Measurements from ENCODE around the gene WWOX.

Gene WWOX

DNA sequence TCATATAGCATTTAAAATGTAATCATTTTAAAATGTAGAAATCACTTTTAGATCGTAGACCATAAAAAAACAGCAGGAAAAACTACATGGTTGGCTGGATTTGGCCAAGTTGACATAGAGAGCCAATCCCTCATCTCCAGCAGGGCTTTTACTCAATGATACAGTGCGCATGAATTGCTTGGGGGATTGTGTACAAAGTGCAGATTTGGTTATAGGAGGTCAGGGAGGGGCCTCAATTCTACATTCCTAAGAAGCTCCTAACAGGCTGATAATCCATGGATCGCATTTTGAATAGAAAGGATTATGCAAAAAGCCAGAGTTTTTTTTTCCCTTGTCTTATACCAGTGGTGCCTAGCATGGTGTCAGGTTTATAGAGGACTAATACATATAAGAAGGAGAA lies 1056.0 kb downstream of the WWOX start:
- no peak for TF ChIP-seq GATA1 (IDR thresholded peaks at IDR 0.05; ENCODE audit: low read depth, low read length)
- no peak for TF ChIP-seq POLR2A (IDR thresholded peaks at IDR 0.05; ENCODE audit: low read length)

DNA sequence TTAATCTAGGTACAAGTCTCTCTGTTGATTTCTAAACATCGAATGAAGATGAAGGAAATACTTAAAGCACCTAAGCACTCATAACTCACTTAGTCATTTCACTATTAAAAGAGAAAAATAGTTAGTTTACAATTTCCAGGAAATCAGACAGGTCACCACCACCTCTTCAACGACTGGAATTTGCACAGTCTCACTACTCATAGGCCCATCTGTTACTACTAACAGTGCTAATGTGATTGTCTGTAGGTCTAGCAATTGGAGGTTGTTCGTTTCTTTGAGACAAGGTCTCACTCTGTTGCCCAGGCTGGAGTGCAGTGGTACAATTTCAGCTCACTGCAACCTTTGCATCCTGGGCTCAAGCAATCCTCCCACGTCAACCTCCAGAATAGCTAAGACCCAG lies 1056.5 kb downstream of the WWOX start:
- TF ChIP-seq GATA1 (IDR thresholded peaks at IDR 0.05; ENCODE audit: low read depth, low read length) (no peak), POLR2A (IDR thresholded peaks at IDR 0.05; ENCODE audit: low read length) (no peak)
- DNase-seq, result no peak

More for the DNA sequence above, 1056.0 kb downstream of the WWOX start:
- DNase-seq, result no peak

DNA sequence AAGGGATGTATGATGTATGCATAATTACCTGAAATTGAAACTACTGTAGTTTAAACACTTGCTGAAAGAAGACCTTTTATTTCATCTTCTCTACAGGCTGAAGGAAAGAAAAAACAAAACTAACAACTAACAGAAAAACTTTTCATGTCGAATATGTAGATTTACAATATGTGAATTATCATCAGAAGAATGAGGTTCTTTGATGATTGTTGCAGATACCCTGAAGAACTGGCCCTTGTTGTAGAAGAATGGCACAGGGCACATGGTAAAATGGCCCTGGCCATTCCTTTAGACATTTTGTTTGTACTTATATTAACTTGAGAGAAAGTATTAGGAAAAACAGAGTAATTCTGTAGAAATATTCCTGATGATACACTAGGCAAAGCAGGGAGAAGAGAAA lies 1057.3 kb downstream of the WWOX start:
- TF ChIP-seq POLR2A (IDR thresholded peaks at IDR 0.05; ENCODE audit: low read length) (no peak), GATA1 (IDR thresholded peaks at IDR 0.05; ENCODE audit: low read depth, low read length) (no peak)
- DNase-seq, result no peak

DNA sequence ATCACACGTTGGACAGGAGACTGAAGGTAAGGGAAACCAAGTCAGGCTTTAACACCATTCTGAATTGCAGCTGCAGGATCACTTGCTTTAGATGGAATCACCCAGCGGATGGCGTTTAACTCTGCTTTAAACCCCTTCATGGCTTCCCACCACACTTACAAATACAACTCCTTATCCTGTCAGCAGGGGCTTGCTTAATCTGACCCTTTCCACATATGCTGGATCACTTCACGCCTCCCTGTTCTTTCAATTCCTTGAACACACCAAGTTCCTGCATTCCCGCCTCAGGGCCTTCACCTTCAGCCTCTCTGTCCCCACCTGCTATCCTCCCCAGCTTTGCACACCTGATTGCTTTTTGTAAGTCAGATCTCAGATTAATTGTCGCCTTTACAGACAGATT lies 1058.9 kb downstream of the WWOX start:
- TF ChIP-seq POLR2A (IDR thresholded peaks at IDR 0.05; ENCODE audit: low read length), result no peak
- TF ChIP-seq GATA1 (IDR thresholded peaks at IDR 0.05; ENCODE audit: low read depth, low read length), result no peak
- DNase-seq, result no peak

DNA sequence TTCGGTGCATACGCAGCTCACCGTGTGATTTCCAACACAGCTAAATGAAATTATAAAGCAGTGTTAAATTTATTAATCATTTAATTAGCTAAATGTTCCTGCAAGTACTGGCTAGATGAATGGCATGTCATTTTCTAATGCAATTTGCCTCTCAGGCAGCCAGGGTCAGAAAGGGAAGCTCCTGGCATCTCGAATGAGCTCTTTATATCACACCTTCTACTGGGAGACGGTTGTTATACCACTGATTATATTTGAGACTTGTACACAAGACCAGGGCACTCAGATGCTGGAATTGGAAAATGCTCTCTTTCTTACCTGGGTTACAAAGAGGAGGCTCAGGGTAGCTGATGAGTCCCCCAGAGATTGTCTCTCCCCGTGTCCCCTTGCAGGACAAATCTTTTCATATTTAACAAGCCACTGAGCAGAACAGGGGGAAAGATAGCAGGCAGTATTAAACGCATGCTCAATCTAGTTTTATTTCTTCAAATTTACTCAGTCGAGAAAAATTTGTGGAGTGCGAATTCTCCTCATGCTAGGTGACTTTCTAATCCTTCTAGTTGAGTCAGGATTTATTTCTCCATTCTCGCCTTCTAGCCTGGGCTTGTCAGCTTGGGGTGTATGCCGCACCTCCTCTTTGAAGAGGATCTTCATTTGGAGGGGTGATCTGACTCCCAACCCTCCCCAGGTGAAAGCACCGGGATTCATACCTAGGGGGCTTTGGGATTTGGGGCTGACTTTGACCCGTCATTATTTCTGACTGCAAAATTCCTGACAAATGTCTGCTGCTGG lies 1060.0 kb downstream of the WWOX start:
- TF ChIP-seq POLR2A (IDR thresholded peaks at IDR 0.05; ENCODE audit: low read length) (no peak), GATA1 (IDR thresholded peaks at IDR 0.05; ENCODE audit: low read depth, low read length) (no peak)
- no peak for DNase-seq

DNA sequence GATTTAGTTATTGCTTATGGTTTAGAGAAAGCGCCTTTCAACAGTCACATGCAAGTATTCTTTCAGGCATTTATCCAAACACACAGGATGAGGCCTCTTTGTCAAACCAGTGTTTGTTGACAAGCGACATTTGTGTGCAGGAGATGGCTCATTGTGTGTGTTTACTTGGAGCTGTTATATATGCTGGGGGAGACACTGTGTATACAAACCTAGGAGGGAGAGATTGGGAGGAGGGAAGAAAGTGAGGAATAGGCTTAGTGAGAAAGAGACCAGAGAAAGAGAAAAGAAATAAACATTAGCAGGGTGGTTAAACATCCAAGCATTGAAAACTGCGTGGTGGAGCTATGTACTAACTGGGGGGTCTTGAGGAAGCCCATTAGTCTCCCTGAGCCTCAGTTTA lies 1063.5 kb downstream of the WWOX start:
- TF ChIP-seq GATA1 (IDR thresholded peaks at IDR 0.05; ENCODE audit: low read depth, low read length) (no peak), POLR2A (IDR thresholded peaks at IDR 0.05; ENCODE audit: low read length) (no peak)

DNA sequence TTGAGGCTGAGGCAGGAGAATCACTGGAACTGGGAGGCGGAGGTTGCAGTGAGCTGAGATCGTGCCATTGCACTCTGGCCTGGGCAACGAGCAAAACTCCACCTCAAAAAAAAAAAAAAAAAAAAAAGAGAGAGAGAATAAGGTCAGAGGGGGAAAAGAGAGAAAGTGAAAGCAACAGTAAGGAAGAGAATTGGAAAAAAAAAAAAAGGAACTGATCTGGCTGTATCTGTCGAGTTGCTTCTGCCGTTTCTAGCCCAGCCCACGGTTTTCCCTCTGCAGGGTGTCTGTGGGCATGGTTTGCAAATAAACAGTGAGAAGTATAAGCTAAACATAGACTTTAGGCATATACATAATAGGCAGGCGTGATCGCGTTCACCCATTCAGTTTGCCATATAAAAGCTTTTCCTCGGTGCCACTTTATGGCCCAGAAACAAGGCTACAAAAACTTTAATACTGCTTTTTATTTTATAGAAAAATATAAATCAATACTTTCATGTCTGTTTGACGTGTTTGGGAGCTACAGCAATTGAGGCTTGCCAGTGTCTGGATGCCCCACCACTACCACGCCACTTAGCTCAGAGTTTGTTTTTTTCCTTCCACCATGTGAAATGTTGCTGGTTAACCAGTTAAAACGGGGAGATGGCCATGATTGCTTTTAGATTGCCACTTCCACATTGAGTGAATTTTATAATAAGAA lies 1064.4 kb downstream of the WWOX start:
- no peak for TF ChIP-seq POLR2A (IDR thresholded peaks at IDR 0.05; ENCODE audit: low read length)
- no peak for TF ChIP-seq GATA1 (IDR thresholded peaks at IDR 0.05; ENCODE audit: low read depth, low read length)
- DNase-seq, result no peak

More for the DNA sequence above, 1063.5 kb downstream of the WWOX start:
- DNase-seq, result no peak

DNA sequence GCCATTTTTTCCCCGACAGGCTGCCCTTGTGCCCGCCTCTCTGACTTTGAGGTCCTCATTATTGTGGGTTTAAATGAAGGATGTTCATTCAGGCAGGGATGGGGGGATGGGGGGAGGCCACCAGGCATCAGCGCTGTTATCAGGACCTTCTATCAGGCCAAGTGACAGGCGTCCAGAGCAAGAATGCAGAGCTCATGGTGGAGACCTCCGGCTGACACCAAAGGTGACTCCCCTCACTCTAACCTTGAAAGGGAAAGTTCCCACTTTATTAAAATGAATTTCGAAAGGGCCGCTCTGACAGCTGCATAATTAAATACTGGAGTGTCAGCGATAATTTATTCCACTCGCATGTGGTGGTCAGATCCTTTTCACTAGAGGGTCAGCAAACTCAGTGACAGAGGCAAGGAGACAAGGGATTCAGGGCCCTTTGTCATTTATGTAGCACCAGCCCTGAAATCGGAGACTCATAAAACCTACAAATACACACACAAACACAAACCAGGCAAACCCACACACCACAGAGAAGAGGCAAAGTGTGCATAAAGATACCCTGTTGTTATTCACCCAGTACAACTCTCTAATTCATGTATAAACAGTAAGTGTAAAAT lies 1065.0 kb downstream of the WWOX start:
- TF ChIP-seq GATA1 (IDR thresholded peaks at IDR 0.05; ENCODE audit: low read depth, low read length), result no peak
- no peak for TF ChIP-seq POLR2A (IDR thresholded peaks at IDR 0.05; ENCODE audit: low read length)
- DNase-seq, result no peak

DNA sequence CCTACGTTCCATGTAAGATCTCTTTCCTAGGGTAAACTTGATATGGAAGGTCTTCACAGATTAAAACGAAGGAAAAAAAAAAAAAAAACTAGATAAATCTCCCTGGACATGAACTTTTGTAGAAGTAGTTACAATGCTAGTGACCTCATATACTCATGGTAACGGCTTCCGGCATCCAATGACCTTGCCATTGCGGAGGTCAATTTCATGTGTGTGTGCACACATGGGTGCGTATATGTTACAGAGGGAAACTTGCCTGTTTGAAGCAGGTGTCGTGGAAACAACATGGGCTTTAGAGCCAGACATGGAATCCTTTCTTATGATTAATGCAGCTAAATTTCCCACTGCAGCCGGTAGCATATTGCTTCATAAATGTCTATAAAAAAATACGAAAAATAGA lies 1065.6 kb downstream of the WWOX start:
- DNase-seq, result no peak
- TF ChIP-seq GATA1 (IDR thresholded peaks at IDR 0.05; ENCODE audit: low read depth, low read length) (no peak), POLR2A (IDR thresholded peaks at IDR 0.05; ENCODE audit: low read length) (no peak)

DNA sequence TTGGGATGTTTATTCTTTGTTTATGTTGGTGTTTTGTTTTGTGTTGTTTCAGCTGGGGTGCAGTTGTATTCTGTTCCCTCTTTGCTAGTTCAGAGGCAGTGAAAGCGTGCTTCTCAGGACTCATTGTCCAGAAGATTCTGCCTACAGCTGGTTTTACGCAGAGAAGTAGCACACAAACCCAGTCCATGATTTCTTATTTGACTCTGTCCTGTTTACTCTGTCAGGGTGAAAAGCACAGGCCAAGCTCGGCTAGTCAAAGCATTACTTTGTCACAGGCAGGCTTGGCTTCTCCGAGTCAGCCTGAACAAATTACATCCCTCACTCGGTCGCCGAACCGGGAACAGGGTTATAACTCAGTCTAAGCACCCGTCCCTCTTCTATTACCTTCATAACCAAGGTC lies 1066.1 kb downstream of the WWOX start:
- DNase-seq, result no peak
- TF ChIP-seq GATA1 (IDR thresholded peaks at IDR 0.05; ENCODE audit: low read depth, low read length) (no peak), POLR2A (IDR thresholded peaks at IDR 0.05; ENCODE audit: low read length) (no peak)

DNA sequence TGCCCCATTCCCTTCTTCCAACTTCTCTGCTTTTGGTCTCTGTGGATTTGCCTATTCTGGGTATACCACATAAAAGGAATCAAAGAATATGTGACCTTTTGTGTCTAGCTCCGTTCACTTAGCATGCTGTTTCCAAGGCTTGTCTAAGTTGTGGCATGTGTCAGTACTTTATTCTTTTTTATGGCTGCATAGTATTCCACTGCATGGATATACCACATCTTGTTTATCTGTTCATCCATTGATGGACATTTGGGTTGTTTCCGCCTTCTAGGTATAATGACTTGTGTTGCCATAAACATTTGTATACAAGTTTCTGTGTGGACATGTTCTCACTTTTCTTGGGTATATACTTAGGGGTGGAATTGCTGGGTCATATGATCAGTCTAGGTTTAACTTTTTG lies 1068.4 kb downstream of the WWOX start:
- TF ChIP-seq POLR2A (IDR thresholded peaks at IDR 0.05; ENCODE audit: low read length) (no peak), GATA1 (IDR thresholded peaks at IDR 0.05; ENCODE audit: low read depth, low read length) (no peak)

DNA sequence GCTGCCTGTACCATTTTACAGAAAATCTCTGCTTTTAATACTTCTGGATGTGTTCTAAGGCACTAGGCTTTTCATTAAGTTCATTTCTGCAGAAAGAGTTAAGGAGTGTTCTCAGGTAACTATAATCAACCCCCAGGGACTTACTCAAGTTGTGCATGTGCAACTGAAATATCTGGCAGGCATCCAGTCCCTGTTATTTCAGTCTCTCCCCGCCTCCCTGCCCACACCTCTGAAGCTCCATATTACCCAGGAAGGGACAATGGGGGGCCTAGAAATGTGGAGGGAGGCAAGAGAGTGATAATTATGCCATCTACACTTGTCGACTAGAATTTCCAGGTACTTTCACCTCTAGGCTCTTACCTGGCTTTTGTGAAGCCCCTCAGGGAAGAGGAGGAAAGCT lies 1068.9 kb downstream of the WWOX start:
- no peak for DNase-seq
- TF ChIP-seq GATA1 (IDR thresholded peaks at IDR 0.05; ENCODE audit: low read depth, low read length) (no peak), POLR2A (IDR thresholded peaks at IDR 0.05; ENCODE audit: low read length) (no peak)

More for the DNA sequence above, 1068.4 kb downstream of the WWOX start:
- no peak for DNase-seq

DNA sequence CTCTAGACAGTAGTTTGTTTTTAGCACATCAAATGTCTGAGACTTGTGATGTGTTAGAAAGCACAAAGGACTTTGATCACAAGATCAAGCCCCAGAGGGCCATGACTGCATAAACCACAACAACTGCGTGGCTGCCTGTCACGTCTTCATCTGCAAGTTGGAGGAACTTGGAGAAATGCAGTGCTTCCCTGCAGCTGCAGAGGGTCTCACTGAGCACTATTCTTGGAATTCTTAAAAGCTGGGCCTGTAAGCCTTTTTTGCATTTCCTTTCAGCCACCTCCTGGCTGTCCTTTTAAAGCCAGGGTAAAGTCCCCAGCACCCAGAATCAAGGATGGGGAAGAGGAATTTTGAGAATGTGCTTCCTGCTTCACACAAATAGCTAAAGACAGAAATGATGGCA lies 1069.8 kb downstream of the WWOX start:
- TF ChIP-seq GATA1 (IDR thresholded peaks at IDR 0.05; ENCODE audit: low read depth, low read length) (no peak), POLR2A (IDR thresholded peaks at IDR 0.05; ENCODE audit: low read length) (no peak)
- DNase-seq, result no peak

DNA sequence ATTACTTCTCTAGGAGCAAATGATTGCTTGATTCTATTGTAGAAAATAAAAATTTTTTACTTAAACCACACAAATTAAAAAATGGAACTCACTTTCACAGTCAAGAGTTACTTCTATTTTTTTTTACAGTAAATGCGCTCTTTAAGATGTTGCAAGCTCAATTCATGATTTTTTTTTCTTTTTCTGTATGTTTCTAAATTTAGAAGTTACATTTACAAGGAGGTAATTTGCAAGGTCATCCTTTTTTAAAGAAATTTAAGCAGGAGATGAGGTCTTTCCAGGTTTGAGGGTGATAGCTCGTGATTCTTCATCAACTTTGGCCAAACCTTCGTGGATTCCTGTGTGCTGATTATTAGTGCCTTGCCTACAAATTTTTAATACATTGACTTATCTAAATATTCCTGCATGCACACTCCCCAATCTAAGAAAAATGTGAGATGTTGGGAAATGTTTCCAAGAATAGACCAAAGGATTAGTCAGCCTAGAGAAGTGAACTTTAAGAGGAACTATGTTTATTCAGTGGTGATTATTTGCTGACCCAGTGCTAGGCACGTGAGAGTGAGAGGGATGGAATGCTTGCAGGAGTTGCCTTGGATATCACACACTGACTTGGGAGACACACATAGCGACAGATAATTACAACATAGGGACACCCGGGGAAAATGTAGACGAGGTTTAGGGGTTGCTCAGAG lies 1071.2 kb downstream of the WWOX start:
- TF ChIP-seq POLR2A (IDR thresholded peaks at IDR 0.05; ENCODE audit: low read length) (no peak), GATA1 (IDR thresholded peaks at IDR 0.05; ENCODE audit: low read depth, low read length) (no peak)
- no peak for DNase-seq
